HepG2 (cell line): Measurements from ENCODE around the gene SNX10. TPM values are rescaled to one million over a fixed set of nuclear protein-coding genes. Genes with fewer than 3 reads are reported as not detected.

Source experiments
- CSRNP1 ChIP-seq: sonication (generic); formaldehyde crosslinking; IDR thresholded peaks from 2 replicates; pipeline ENCODE4 v1.8.1; 2023; ENCODE audit warnings: mild to moderate bottlenecking, missing genetic modification reagents
- FOXA3 ChIP-seq: IDR thresholded peaks from 2 replicates; pipeline ENCODE4 v1.6.1; 2016; ENCODE audit warnings: missing genetic modification reagents, missing compliant biosample characterization
- FOXC1 ChIP-seq: sonication (generic); formaldehyde crosslinking; IDR thresholded peaks from 2 replicates; pipeline ENCODE4 v1.8.0; 2022; ENCODE audit warnings: mild to moderate bottlenecking, missing genetic modification reagents, borderline replicate concordance
- GATAD2A ChIP-seq: IDR thresholded peaks from 2 replicates; pipeline ENCODE4 v1.6.1; 2016
- GFI1 ChIP-seq: sonication (generic); formaldehyde crosslinking; IDR thresholded peaks from 2 replicates; pipeline ENCODE4 v1.5.0; 2020; ENCODE audit warnings: missing genetic modification reagents, mild to moderate bottlenecking, borderline replicate concordance
- HDAC1 ChIP-seq: sonication (generic); formaldehyde crosslinking; IDR thresholded peaks from 2 replicates; pipeline ENCODE4 v1.5.1; 2020; ENCODE audit warnings: mild to moderate bottlenecking, missing genetic modification reagents
- HMG20A ChIP-seq: IDR thresholded peaks from 2 replicates; pipeline ENCODE4 v1.6.1; 2016; ENCODE audit warnings: borderline replicate concordance
- HNF4A ChIP-seq: sonication (generic); formaldehyde crosslinking; IDR thresholded peaks from 2 replicates; pipeline ENCODE4 v1.4.0; 2020; ENCODE audit warnings: missing genetic modification reagents
- MED13 ChIP-seq: sonication (generic); formaldehyde crosslinking; IDR thresholded peaks from 2 replicates; pipeline ENCODE4 v1.5.0; 2020; ENCODE audit warnings: missing genetic modification reagents
- NONO ChIP-seq, 2 experiments: fragments of 450-650 bp in 1 of 2; sonication (generic) in 1 of 2; formaldehyde crosslinking in 1 of 2; IDR thresholded peaks in 1 of 2; conservative IDR thresholded peaks in 1 of 2; 2 replicates each; pipeline versions ENCODE4 v1.6.1 to v1.8.0; 2017 to 2022; ENCODE audit warnings: mild to moderate bottlenecking in 1 of 2, missing genetic modification reagents in 1 of 2, moderate library complexity in 1 of 2
- NR2F1 ChIP-seq, 2 experiments: fragments of 450-650 bp in 1 of 2; formaldehyde crosslinking in 1 of 2; IDR thresholded peaks; 2 replicates each; pipeline versions ENCODE4 v1.5.0 to v1.6.1; 2016 to 2020; ENCODE audit warnings: mild to moderate bottlenecking in 1 of 2, missing compliant biosample characterization in 1 of 2, missing genetic modification reagents in 1 of 2, moderate library complexity in 1 of 2
- NR2F2 ChIP-seq: IDR thresholded peaks from 2 replicates; pipeline ENCODE4 v1.6.1; 2012; ENCODE audit warnings: low read depth, inconsistent platforms, borderline replicate concordance
- RBM39 ChIP-seq: fragments of 200-400 bp; formaldehyde crosslinking; IDR thresholded peaks from one replicate; pipeline ENCODE4 v1.6.1; 2018; ENCODE audit warnings: antibody characterized with exemption, mild to moderate bottlenecking, low read depth, low read length; ENCODE audit not compliant: poor library complexity, severe bottlenecking
- SALL1 ChIP-seq: sonication (generic); formaldehyde crosslinking; IDR thresholded peaks from 2 replicates; pipeline ENCODE4 v1.8.0; 2022; ENCODE audit warnings: mild to moderate bottlenecking, missing genetic modification reagents
- SMAD3 ChIP-seq: sonication (generic); formaldehyde crosslinking; IDR thresholded peaks from 2 replicates; pipeline ENCODE4 v1.4.0; 2020; ENCODE audit warnings: missing genetic modification reagents
- STAT5B ChIP-seq: sonication (generic); formaldehyde crosslinking; IDR thresholded peaks from 2 replicates; pipeline ENCODE4 v1.4.0; 2020; ENCODE audit warnings: missing genetic modification reagents
- TEAD3 ChIP-seq: optimal IDR thresholded peaks from 2 replicates; pipeline ENCODE3; 2016; ENCODE audit warnings: borderline replicate concordance
- TP53 ChIP-seq: sonication (generic); formaldehyde crosslinking; conservative IDR thresholded peaks from 2 replicates; pipeline ENCODE4 v1.4.0; 2020; ENCODE audit warnings: missing genetic modification reagents
- TSC22D2 ChIP-seq: sonication (generic); formaldehyde crosslinking; IDR thresholded peaks from 2 replicates; pipeline ENCODE4 v1.5.1; 2020; ENCODE audit warnings: missing genetic modification reagents, mild to moderate bottlenecking, borderline replicate concordance
- ZNF263 ChIP-seq: sonication (generic); formaldehyde crosslinking; IDR thresholded peaks from 2 replicates; pipeline ENCODE4 v1.4.0; 2020; ENCODE audit warnings: missing genetic modification reagents
- ZNF292 ChIP-seq: sonication (generic); formaldehyde crosslinking; IDR thresholded peaks from 2 replicates; pipeline ENCODE4 v1.8.1; 2022; ENCODE audit warnings: mild to moderate bottlenecking, low read depth, missing genetic modification reagents, borderline replicate concordance
- ZNF441 ChIP-seq: sonication (generic); formaldehyde crosslinking; IDR thresholded peaks from 2 replicates; pipeline ENCODE4 v1.7.0; 2021; ENCODE audit warnings: missing genetic modification reagents, borderline replicate concordance
- ZNF556 ChIP-seq: sonication (generic); formaldehyde crosslinking; IDR thresholded peaks from 2 replicates; pipeline ENCODE4 v1.4.0; 2020; ENCODE audit warnings: mild to moderate bottlenecking, missing genetic modification reagents, borderline replicate concordance
- ZNF569 ChIP-seq: sonication (generic); formaldehyde crosslinking; IDR thresholded peaks from 2 replicates; pipeline ENCODE4 v1.5.0; 2020; ENCODE audit warnings: mild to moderate bottlenecking, missing genetic modification reagents, moderate library complexity, borderline replicate concordance
- ZNF644 ChIP-seq: IDR thresholded peaks from 2 replicates; pipeline ENCODE4 v1.6.1; 2016; ENCODE audit warnings: low read depth
- ZNF746 ChIP-seq: sonication (generic); formaldehyde crosslinking; IDR thresholded peaks from 2 replicates; pipeline ENCODE4 v1.8.0; 2022; ENCODE audit warnings: mild to moderate bottlenecking, missing genetic modification reagents
- ZNF784 ChIP-seq: sonication (generic); formaldehyde crosslinking; IDR thresholded peaks from 2 replicates; pipeline ENCODE4 v1.5.1; 2020; ENCODE audit warnings: missing genetic modification reagents, mild to moderate bottlenecking, borderline replicate concordance
- ZUFSP ChIP-seq: sonication (generic); formaldehyde crosslinking; IDR thresholded peaks from 2 replicates; pipeline ENCODE4 v1.9.0; 2021; ENCODE audit warnings: missing genetic modification reagents, mild to moderate bottlenecking, borderline replicate concordance
- polyA plus RNA-seq, 8 experiments: library from polyadenylated mRNA; depleted of rRNA in 3 of 8; stranded (reverse) in 7 of 8; unstranded in 1 of 8; fragments of >200 nt; fragmentation: Illumina TruSeq in 4 of 8; extraction: Trizol in 4 of 8; gene quantifications; 2 replicates each; pipeline versions ENCODE4 v1.2.1 to v1.2.3, GENCODE V29; 2011 to 2016; ENCODE audit warnings: low read depth in 4 of 8, missing spikeins in 1 of 8, mixed read lengths in 1 of 8; ENCODE audit not compliant: insufficient read depth in 1 of 8
- total RNA-seq, 5 experiments: library from RNA; depleted of rRNA; stranded (reverse); fragments of >200 nt; fragmentation: Illumina TruSeq; extraction: Trizol; gene quantifications; 2 replicates each; pipeline ENCODE4 v1.2.3, GENCODE V29; 2016; ENCODE audit warnings: low read depth in 1 of 5

Gene SNX10
- total and polyA plus RNA-seq, 2 of the 13 experiments (the other 11 are each of a cell fraction or from before 2014, with no cell fraction given), result 26.0 to 27.6 TPM

- TF ChIP-seq NR2F1 (CRISPR knock-in tag; IDR thresholded peaks at IDR 0.05), result peak in 1 of 2 experiments; percentile 35; a peak in 2 of 4 replicates
- TF ChIP-seq ZNF292, result peak; percentile 16; the same call in 1 of the 2 replicates
- no peak for TF ChIP-seq MED13
- TF ChIP-seq GATAD2A, result peak; percentile 56; the same call in 1 of the 2 replicates
- TF ChIP-seq TP53, result no peak
- no peak for TF ChIP-seq ZNF441 (CRISPR knock-in tag)
- TF ChIP-seq SMAD3 (CRISPR knock-in tag), result peak; percentile 66; the same call in 1 of the 2 replicates
- no peak for TF ChIP-seq RBM39
- no peak for TF ChIP-seq TSC22D2
- no peak; the same call in 1 of the 2 replicates for TF ChIP-seq FOXC1
- no peak for TF ChIP-seq CSRNP1
- TF ChIP-seq ZNF746 (CRISPR knock-in tag), result 0 out of 2 replicates have a peak, but pooled peaks have one; percentile 27
- TF ChIP-seq HMG20A, result 0 out of 2 replicates have a peak, but pooled peaks have one; percentile 32
- peak; percentile 41; the same call in 1 of the 2 replicates for TF ChIP-seq HDAC1 (CRISPR knock-in tag)
- peak; percentile 78 for TF ChIP-seq ZNF263 (CRISPR knock-in tag)
- no peak for TF ChIP-seq STAT5B (CRISPR knock-in tag)
- peak; percentile 19; the same call in 1 of the 2 replicates for TF ChIP-seq FOXA3
- peak; percentile 8; the same call in 1 of the 2 replicates for TF ChIP-seq HNF4A (CRISPR knock-in tag)
- TF ChIP-seq ZNF784 (CRISPR knock-in tag), result no peak
- TF ChIP-seq NONO (IDR thresholded peaks at IDR 0.05), result no peak
- 0 out of 2 replicates have a peak, but pooled peaks have one; percentile 5 for TF ChIP-seq NONO (CRISPR knock-in tag; conservative IDR thresholded peaks at IDR 0.05)
- peak; percentile 5 for TF ChIP-seq TEAD3 (CRISPR knock-in tag)
- TF ChIP-seq SALL1 (CRISPR knock-in tag), result peak; percentile 33; the same call in 1 of the 2 replicates
- TF ChIP-seq ZUFSP (CRISPR knock-in tag), result no peak
- 0 out of 2 replicates have a peak, but pooled peaks have one; percentile 19 for TF ChIP-seq ZNF556
- TF ChIP-seq ZNF644 (CRISPR knock-in tag), result peak; percentile 87
- TF ChIP-seq GFI1 (CRISPR knock-in tag), result peak; percentile 45; the same call in 1 of the 2 replicates
- no peak for TF ChIP-seq ZNF569
- TF ChIP-seq NR2F2, result peak; percentile 42; the same call in 1 of the 2 replicates
These were observed 51.7 kb downstream of the SNX10 start (continued) for GRCh38 chr7:26343320-26343832.
